Mononuclear cell (primary cell): ENCODE measurements around the gene PPP1CA. TPM values are rescaled to one million over a fixed set of nuclear protein-coding genes. Genes with fewer than 3 reads are reported as not detected.
A peak's percentile ranks its signal among the peaks of the same experiment; 100 is the strongest.
"Not testable (repeated sequence)": the region's sequence is repeated elsewhere in the genome, so short reads cannot be mapped to it uniquely, and the experiment has no call there.

ENCODE experiments used
- H3K27me3 ChIP-seq: 2 replicates; pipeline ENCODE4 v1.6.0; 2011; ENCODE audit warnings: low read length, control low read depth; ENCODE audit not compliant: insufficient read depth
- H3K4me1 ChIP-seq: 2 replicates; pipeline ENCODE4 v1.5.1; 2011; ENCODE audit warnings: mild to moderate bottlenecking, low read length, control low read depth; ENCODE audit not compliant: insufficient read depth
- H3K4me3 ChIP-seq: 2 replicates; pipeline ENCODE4 v1.5.1; 2011; ENCODE audit warnings: mild to moderate bottlenecking, low read length, moderate library complexity
- H3K9me3 ChIP-seq: 2 replicates; pipeline ENCODE4 v1.5.1; 2011; ENCODE audit warnings: low read depth, mild to moderate bottlenecking, control low read depth, low read length
- total RNA-seq: library from RNA; depleted of rRNA; stranded (reverse); fragments of >200 nt; gene quantifications from one replicate; pipeline ENCODE4 v1.2.3, GENCODE V29; 2012

The PPP1CA gene
- total RNA-seq, 1 donor: 126 TPM

DNA sequence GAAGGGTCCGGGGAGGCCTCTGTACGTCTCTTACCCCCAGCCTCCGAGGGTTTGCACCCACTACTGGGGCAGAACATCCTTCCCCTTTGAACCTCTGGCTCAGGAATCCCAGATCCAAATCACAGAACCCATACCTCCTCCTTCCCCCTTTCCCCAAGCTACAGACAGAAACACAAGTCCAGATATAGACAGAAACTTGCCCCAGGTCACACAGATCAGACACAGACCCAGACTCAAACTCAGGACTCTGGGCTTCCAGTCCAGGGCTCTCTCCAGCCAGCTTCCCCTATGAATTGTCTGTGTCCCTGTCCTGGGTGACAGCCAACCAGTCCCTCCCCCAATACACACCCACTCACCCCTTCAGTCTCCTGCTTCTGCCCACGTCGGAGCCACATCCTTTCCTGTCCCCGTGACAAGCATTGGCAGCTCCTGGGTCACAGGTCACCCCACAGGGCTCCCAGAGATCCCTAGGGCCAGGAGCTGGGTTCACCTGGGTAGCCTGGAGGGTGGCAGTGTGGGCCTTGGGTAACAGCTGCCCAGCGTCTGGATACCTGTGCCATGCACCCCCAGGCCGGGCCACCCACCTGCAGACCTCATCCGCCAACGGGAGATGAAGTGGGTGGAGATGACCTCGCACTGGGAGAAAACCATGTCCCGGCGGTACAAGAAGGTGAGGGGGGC lies 3.0 kb upstream of the PPP1CA start:
- Histone ChIP-seq H3K27me3 (no peaks in the 10 kb centered on the region), H3K4me3 (peak overlapping the region; percentile 88), H3K4me1 (peaks cover 92% of the 10 kb centered on the region), H3K9me3 (no peaks in the 10 kb centered on the region)

DNA sequence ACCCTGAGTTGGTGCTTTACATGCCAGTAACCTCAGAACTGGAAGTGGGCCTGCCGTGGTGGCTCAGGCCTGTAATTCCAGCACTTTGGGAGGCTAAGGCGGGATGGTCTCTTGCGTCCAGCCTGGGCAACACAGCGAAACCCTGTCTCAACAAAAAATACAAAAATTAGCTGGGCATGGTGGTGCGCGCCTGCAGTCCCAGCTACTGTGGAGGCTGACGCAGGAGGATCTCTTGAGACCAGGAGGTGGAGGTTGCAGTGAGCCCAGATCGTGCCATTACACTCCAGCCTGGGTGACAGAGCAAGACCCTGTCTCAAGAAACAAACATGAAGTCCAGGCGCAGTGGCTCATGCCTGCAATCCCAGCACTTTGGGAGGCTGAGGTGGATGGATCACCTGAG lies 1.4 kb upstream of the PPP1CA start:
- peaks cover 92% of the 10 kb centered on the region for H3K4me1 ChIP-seq
- not testable (repeated sequence) for H3K9me3 ChIP-seq, H3K4me3 ChIP-seq, H3K27me3 ChIP-seq

DNA sequence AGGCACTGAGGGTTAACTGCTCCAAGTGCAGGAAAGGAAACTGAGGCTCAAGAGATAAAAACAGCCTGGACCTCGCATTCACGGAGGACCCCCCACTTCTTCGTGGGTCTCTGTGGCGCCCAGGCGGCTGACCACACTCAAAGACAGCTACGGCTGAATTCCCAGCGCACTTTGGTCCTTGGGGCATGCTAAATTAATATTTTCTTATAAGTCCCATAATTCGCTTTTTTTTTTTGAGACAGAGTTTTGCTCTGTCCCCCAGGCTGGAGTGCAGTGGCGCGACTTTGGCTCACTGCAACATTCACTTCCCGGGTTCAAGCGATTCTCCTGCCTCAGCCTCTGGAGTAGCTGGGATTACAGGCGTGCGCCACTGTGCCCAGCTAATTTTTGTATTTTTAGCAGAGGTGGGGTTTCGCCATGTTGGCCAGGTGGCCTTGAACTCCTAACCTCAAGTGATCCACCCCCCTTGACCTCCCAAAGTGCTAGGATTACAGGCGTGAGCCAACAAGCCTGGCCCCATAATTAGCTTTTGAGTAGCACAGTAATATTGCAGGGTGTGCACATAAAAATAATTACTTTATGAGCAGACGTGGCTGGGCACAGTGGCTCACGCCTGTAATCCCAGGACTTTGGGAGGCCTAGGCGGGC lies 658 bp upstream of the PPP1CA start:
- not testable (repeated sequence) for H3K9me3 ChIP-seq, H3K27me3 ChIP-seq
- H3K4me3 ChIP-seq: peak overlapping the region; percentile 41
- H3K4me1 ChIP-seq: peaks cover 92% of the 10 kb centered on the region

DNA sequence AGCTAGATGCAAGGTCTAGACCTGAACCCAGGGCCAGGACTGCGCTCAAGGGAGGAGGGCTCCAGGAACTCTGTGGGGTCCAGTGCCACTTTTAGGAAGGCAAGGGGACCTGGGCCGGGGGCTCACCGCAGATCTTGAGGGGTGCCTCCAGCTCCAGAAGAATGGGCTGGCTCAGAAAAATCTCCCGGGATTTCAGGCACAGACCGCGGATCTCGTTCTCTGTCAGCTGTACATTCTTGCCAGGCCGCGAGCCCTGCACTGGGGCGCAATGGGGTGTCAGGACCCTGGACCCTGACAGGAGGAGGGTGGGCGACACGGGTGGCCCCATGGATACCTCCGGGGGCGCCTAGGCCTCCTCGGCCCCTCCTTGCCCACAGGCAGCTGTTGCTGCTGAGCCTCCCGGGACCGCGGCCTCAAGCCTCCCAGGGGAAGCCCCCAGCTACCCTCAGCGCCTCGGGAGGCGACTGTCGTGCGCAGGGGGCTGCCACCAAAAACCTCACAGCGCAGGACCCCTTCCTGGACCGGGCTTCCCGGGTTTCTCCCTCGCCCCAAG lies 640 bp downstream of the PPP1CA start:
- Histone ChIP-seq H3K27me3 (no peaks in the 10 kb centered on the region), H3K9me3 (no peaks in the 10 kb centered on the region)

DNA sequence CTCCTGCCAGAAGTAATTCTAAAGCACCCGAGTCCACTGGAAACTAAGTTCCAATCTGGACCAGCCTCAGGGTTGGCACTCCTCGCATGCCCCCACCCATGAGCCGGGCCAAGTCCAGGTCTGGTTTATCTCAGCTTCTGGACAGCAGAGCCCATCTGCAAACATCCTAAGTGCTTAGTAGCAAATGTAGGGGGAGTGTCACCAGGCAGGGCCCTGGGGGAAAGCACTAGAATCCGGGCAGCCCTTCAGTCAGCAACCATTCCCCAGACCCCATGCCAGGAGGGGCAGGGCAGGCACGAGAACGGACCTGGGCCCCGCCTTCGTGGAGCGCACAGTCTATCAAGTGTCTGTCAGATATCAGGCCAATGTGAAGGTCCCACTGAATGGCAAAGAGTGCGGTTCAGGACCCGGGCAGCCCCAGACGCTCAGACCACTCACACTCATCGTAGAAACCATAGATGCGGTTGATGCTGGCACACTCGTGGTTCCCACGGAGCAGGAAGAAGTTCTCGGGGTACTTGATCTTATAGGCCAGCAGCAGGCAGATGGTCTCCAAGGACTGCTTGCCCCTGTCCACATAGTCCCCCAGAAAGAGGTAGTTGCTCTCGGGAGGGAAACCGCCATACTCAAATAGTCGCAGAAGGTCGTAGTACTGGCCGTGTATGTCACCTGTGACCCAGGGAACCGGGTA lies 1.3 kb downstream of the PPP1CA start:
- Histone ChIP-seq H3K4me1 (peaks cover 83% of the 10 kb centered on the region), H3K4me3 (peak overlapping the region; percentile 86), H3K9me3 (no peaks in the 10 kb centered on the region), H3K27me3 (no peaks in the 10 kb centered on the region)

More for the DNA sequence above, 640 bp downstream of the PPP1CA start:
- H3K4me1 ChIP-seq: peaks cover 89% of the 10 kb centered on the region
- H3K4me3 ChIP-seq: peak overlapping the region; percentile 86

DNA sequence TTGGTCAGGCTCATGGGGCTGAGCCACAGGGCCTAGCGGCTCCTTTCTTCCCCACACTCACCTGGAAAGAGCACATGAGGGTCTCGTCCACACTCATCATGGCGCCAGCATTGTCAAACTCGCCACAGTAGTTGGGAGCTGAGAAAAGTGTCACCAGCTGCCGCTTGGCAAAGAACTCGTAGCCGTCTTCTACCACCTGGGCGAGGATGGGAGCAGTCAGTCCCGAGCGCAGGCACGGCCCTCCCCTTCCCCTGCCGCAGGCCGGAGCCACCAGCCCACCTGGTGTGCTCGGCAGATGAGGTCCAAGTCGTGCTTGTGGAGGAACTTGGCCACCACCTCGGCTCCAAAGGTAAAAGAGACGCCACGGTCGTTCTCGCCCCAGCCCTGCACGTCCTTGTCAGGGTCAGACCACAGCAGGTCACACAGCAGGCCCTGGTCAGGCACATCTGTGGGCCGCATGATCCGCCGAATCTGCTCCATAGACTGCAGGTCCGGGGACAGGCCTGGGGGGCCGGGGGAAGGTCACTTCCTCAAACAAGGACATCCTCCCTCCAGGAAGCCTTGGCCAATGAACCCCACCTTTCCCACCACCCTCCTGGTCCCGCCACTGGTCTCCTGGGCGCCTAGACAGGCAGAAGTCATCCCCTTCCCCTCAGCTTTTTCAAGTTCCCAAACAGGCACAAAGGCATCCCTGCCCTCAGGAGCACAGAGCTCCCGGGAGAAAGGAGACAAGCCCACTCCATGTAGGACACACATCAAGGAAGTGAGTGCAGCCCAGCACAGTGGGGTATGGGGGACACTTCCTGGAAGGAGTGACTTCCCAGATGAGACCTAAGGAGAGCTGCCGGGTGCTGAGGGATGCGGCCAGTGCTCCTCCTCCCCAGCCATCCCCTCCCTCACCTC lies 2.7 kb downstream of the PPP1CA start:
- H3K27me3 ChIP-seq: no peaks in the 10 kb centered on the region
- H3K4me3 ChIP-seq: no peak overlapping the region
- H3K9me3 ChIP-seq: no peaks in the 10 kb centered on the region
- H3K4me1 ChIP-seq: peaks cover 68% of the 10 kb centered on the region

DNA sequence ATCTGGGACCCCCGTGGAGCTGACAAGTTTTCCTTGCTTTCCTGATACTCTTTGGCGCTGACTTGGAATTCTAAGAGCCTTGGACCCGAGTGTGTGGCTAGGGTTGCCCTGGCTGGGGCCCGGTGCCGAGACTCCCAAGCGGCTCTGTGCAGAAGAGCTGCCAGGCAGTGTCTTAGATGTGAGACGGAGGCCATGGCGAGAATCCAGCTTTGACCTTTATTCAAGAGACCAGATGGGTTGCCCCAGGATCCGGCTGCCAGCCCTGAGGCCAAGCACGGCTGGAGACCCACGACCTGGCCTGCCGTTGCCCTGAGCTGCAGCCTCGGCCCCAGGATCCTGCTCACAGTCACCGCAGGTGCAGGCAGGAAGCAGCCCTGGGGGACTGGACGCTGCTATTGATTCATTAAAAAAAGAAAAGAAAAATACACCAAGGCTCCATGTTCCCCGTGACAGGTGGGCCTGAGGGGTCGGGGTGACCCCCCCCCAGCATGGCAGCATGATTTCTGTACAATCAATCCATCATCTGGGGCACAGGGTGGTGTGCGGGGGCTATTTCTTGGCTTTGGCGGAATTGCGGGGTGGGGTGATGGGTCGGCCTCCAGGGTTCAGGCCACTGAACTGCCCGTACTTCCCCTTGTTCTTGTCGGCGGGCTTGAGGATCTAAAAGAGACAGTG lies 3.5 kb downstream of the PPP1CA start:
- Histone ChIP-seq H3K27me3 (no peaks in the 10 kb centered on the region), H3K4me3 (no peak overlapping the region), H3K4me1 (peaks cover 60% of the 10 kb centered on the region), H3K9me3 (no peaks in the 10 kb centered on the region)

DNA sequence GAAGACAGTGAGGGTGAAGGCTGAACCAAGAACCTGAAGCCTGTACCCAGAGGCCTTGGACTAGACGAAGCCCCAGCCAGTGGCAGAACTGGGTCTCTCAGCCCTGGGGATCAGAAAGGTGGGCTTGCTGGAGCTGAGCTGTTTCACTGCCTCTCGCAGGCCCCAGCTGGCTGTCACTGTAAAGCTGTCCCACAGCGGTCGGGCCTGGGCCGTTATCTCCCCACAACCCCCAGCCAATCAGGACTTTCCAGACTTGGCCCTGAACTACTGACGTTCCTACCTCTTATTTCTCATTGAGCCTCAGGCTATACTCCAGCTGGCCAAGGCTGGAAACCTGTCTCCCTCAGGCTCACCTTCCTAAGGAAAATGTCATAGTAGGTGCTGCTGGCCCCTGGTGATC lies 4.1 kb downstream of the PPP1CA start:
- Histone ChIP-seq H3K4me3 (no peak overlapping the region), H3K4me1 (peaks cover 58% of the 10 kb centered on the region), H3K9me3 (no peaks in the 10 kb centered on the region), H3K27me3 (no peaks in the 10 kb centered on the region)

DNA sequence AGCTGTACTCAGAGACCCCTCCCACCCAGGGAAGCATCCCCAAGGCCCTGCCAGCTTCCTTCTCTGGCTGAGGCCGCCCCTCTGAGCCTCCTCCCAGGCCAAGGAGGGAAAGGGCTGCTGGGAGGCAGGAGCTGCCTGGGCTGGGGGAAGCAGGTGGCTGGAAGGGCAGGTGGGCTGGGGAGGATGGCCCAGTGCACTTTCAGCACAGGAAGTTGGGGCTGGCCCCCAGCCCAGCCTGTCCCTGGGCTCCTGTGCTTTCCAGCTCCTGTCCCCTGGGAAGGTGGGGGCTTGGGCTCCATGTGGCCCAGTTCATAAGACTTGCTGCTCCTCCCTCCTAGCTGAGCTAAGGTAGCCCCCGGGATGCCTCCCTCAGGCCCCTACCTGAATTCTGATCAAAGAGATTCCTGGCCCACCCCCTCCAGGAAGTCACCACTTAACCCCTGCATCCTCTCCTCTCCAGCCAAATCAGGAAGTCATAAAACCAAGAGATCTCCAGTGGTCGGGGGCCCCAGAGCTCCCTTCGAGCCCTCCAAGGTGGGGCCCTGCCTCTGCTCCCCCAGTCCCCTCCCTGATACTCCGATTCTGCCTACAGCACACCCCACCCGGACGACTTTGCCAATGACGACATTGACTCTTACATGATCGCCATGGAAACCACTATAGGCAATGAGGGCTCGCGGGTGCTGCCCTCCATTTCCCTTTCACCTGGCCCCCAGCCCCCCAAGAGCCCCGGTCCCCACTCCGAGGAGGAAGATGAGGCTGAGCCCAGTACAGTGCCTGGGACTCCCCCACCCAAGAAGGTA lies 4.9 kb downstream of the PPP1CA start:
- H3K27me3 ChIP-seq: no peaks in the 10 kb centered on the region
- H3K9me3 ChIP-seq: no peaks in the 10 kb centered on the region
- peaks cover 56% of the 10 kb centered on the region for H3K4me1 ChIP-seq
- H3K4me3 ChIP-seq: no peak overlapping the region

DNA sequence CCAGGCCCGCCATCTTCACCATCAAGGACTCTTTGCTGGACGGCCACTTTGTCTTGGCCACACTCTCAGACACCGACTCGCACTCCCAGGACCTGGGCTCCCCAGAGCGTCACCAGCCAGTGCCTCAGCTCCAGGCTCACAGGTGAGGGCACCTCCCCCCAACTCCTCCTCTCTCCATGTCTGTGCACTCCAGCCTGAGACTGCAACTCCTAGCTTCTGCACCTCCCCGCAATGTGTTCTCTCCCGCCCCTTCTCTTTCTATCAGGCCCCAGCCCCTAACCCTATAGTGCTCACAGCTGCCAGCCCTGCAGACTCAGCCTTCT lies 5.4 kb downstream of the PPP1CA start:
- Histone ChIP-seq H3K27me3 (no peaks in the 10 kb centered on the region), H3K9me3 (no peaks in the 10 kb centered on the region), H3K4me3 (no peak overlapping the region), H3K4me1 (peaks cover 59% of the 10 kb centered on the region)

DNA sequence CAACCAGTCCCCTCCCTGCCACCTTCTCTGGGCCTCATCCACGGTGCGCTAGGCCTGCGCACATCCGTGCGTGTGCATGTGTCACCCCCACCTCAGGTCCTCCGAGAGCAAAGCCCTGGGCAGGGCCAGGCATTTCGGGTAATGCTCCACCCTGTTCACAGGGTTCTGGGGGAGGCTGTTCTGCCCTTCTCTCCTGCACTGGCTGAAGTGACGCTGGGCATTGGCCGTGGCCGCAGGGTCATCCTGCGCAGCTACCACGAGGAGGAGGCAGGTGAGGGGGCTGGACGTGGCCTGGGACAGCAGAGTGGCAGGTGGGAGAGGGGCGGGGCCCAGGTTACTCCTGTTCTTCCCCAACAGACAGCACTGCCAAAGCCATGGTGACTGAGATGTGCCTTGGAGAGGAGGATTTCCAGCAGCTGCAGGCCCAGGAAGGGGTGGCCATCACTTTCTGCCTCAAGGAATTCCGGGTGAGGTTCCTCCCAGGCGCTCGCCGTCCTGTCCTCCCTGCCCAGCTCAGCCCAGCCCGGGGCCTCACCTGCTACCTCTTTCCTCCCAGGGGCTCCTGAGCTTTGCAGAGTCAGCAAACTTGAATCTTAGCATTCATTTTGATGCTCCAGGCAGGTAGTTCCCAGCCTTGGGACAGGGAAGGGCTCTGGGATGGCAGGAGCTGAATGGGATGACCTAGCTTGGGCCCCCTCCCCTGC lies 6.0 kb downstream of the PPP1CA start:
- Histone ChIP-seq H3K27me3 (no peaks in the 10 kb centered on the region), H3K4me1 (peaks cover 60% of the 10 kb centered on the region), H3K4me3 (no peak overlapping the region), H3K9me3 (no peaks in the 10 kb centered on the region)

DNA sequence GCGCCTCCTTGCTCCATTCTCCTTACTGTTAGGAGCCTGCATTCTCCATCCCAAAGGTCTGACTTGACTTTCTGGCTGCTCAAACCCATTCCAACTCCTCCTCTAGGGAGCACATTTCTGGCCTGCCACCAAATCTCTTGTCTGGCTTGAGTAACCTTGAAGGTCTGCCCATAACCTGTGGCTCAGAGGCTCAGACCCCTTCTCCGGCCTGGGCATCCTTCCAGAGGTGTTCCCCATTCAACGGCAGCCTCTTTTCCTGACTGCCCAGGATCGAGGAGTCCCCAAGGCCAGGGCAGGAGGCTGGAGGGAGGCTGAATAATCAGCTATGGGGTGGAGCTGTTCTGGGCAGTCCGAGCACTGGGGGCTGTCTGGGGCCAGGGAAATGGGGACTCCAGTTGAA lies 7.7 kb downstream of the PPP1CA start:
- H3K9me3 ChIP-seq: no peaks in the 10 kb centered on the region
- peaks cover 52% of the 10 kb centered on the region for H3K4me1 ChIP-seq
- H3K4me3 ChIP-seq: no peak overlapping the region
- no peaks in the 10 kb centered on the region for H3K27me3 ChIP-seq

DNA sequence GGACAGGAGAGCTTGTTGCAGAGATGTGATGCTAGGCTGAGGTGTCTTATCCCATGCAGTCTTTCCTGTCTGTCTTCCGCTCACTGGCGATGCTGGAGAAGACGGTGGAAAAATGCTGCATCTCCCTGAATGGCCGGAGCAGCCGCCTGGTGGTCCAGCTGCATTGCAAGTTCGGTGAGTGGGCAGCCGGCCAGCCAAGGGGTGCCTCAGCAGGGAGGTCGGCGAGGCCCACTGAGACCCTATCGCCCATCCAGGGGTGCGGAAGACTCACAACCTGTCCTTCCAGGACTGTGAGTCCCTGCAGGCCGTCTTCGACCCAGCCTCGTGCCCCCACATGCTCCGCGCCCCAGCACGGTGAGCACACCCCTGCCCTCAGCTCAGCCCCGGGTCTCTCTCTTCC lies 8.2 kb downstream of the PPP1CA start:
- H3K27me3 ChIP-seq: no peaks in the 10 kb centered on the region
- H3K4me1 ChIP-seq: peaks cover 46% of the 10 kb centered on the region

More for the DNA sequence above, 8.2 kb downstream of the PPP1CA start:
- Histone ChIP-seq H3K4me3 (no peak overlapping the region), H3K9me3 (no peaks in the 10 kb centered on the region)
